HepG2 (cell line): ENCODE results near the gene NMUR1. TPM values are rescaled to one million over a fixed set of nuclear protein-coding genes. Genes with fewer than 3 reads are reported as not detected.

Source experiments
- ATAC-seq: fragments of 200-7000 bp; cut with Tn5 transposase; 3 replicates; pipeline ENCODE4 v1.9.1; 2020; ENCODE audit warnings: mild to moderate bottlenecking, moderate library complexity
- BruUV-seq: library from RNA; stranded (reverse); fragments of 400-500 nt; replicated peaks from 2 replicates; lab custom pipeline; 2021; lab: Mats Ljungman, UMichigan
- CTCF ChIA-PET: fragments of 300-600 bp; formaldehyde crosslinking; extraction: SDS; loops from one replicate; lab custom pipeline; 2021; ENCODE audit warnings: low total read pairs, inconsistent platforms, low intra/inter-chr PET ratio; lab: Yijun Ruan, JAX
- POLR2A ChIA-PET: fragments of 350-600 bp; sonication (Branson Sonifier 250); formaldehyde crosslinking; loops from one replicate; lab custom pipeline; 2020; ENCODE audit warnings: antibody characterized with exemption, inconsistent platforms; lab: Yijun Ruan, JAX
- DNase-seq: peaks from one replicate; pipeline ENCODE4 v3.0.0-alpha.2; 2015; ENCODE audit warnings: low spot score
- FAIRE-seq: peaks from 3 replicates; lab custom pipeline; 2011; peaks lifted over from hg19 to GRCh38; lab: Jason Lieb, UNC
- H2AFZ ChIP-seq: one replicate; pipeline ENCODE4 v1.6.1; 2011; ENCODE audit warnings: low read length, inconsistent platforms
- H3K27ac ChIP-seq: fragments of 300-600 bp; 3 replicates; pipeline ENCODE4 v1.8.0; 2011; ENCODE audit warnings: mixed run types, mild to moderate bottlenecking, mixed read lengths, low read length, inconsistent platforms; ENCODE audit not compliant: insufficient read depth; ENCODE audit errors: extremely low read length
- H3K27me3 ChIP-seq, 2 experiments: fragments of 200-600 bp in 1 of 2; 2 replicates in 1 of 2; 3 replicates in 1 of 2; pipeline versions ENCODE4 v1.6.0 to v1.8.0; 2011; ENCODE audit warnings: low read length in 2 of 2, mild to moderate bottlenecking in 2 of 2, moderate library complexity in 2 of 2, inconsistent platforms in 1 of 2; ENCODE audit not compliant: insufficient read depth in 2 of 2, control insufficient read depth in 1 of 2
- H3K36me3 ChIP-seq, 2 experiments: fragments of 200-600 bp in 1 of 2; replicated peaks in 1 of 2; 2 replicates in 1 of 2; 3 replicates in 1 of 2; pipeline versions ENCODE4 v1.5.1 to v1.8.0; 2011; ENCODE audit warnings: low read length in 2 of 2, inconsistent platforms in 1 of 2; ENCODE audit not compliant: insufficient read depth in 2 of 2, control insufficient read depth in 1 of 2
- H3K4me1 ChIP-seq: 2 replicates; pipeline ENCODE4 v1.5.1; 2012; ENCODE audit warnings: low read length, inconsistent platforms; ENCODE audit not compliant: insufficient read depth
- H3K4me2 ChIP-seq: 2 replicates; pipeline ENCODE4 v1.6.0; 2011; ENCODE audit warnings: low read depth, low read length, inconsistent platforms
- H3K4me3 ChIP-seq, 3 experiments: fragments of 200-600 bp in 1 of 3; sonication (generic), shearing (Covaris generic) in 1 of 3; replicated peaks in 1 of 3; 2 replicates each; pipeline ENCODE4 v1.5.1; 2011 to 2016; ENCODE audit warnings: low read length in 3 of 3, inconsistent platforms in 2 of 3, low read depth in 2 of 3, mild to moderate bottlenecking in 2 of 3, control low read depth in 1 of 3, mixed read lengths in 1 of 3; ENCODE audit not compliant: insufficient read depth in 1 of 3
- H3K79me2 ChIP-seq: one replicate; pipeline ENCODE4 v1.6.1; 2011; ENCODE audit warnings: low read length, inconsistent platforms; ENCODE audit not compliant: insufficient read depth
- H3K9ac ChIP-seq: 2 replicates; pipeline ENCODE4 v1.6.0; 2011; ENCODE audit warnings: mild to moderate bottlenecking, low read depth, low read length, inconsistent platforms; ENCODE audit not compliant: insufficient read depth
- H3K9me3 ChIP-seq: 2 replicates; pipeline ENCODE4 v1.5.1; 2012; ENCODE audit warnings: mild to moderate bottlenecking, low read length
- H4K20me1 ChIP-seq: 2 replicates; pipeline ENCODE4 v1.6.0; 2011; ENCODE audit warnings: inconsistent platforms, mild to moderate bottlenecking, low read length, moderate library complexity; ENCODE audit not compliant: insufficient read depth
- ATF7 ChIP-seq, 2 experiments: fragments of 450-650 bp in 1 of 2; sonication (generic) in 1 of 2; formaldehyde crosslinking in 1 of 2; IDR thresholded peaks; 2 replicates each; pipeline versions ENCODE4 v1.4.0 to v1.6.1; 2016 to 2020; ENCODE audit warnings: antibody characterized with exemption in 1 of 2, mild to moderate bottlenecking in 1 of 2, missing genetic modification reagents in 1 of 2
- HCFC1 ChIP-seq: fragments of 150-350 bp; IDR thresholded peaks from 2 replicates; pipeline ENCODE4 v1.6.1; 2014; ENCODE audit warnings: low read depth, low read length
- MAZ ChIP-seq, 2 experiments: sonication (generic) in 1 of 2; formaldehyde crosslinking in 1 of 2; IDR thresholded peaks; 2 replicates each; pipeline versions ENCODE4 v1.5.0 to v1.6.1; 2012 to 2020; ENCODE audit warnings: low read depth in 2 of 2, mild to moderate bottlenecking in 2 of 2, borderline replicate concordance in 1 of 2, improper control_type of control experiment in 1 of 2, low read length in 1 of 2, missing genetic modification reagents in 1 of 2, moderate library complexity in 1 of 2
- NFIB ChIP-seq: sonication (generic); formaldehyde crosslinking; IDR thresholded peaks from 2 replicates; pipeline ENCODE4 v1.9.0; 2021; ENCODE audit warnings: missing genetic modification reagents, mild to moderate bottlenecking, borderline replicate concordance
- PPARG ChIP-seq: conservative IDR thresholded peaks from 2 replicates; pipeline ENCODE4 v1.6.1; 2016; ENCODE audit warnings: missing biosample characterization, missing genetic modification reagents
- THYN1 ChIP-seq: sonication (generic); formaldehyde crosslinking; IDR thresholded peaks from 2 replicates; pipeline ENCODE4 v1.8.1; 2023; ENCODE audit warnings: low read depth, mild to moderate bottlenecking, moderate library complexity, missing genetic modification reagents, borderline replicate concordance
- ZNF251 ChIP-seq: sonication (generic); formaldehyde crosslinking; IDR thresholded peaks from 2 replicates; pipeline ENCODE4 v1.9.0; 2021; ENCODE audit warnings: mild to moderate bottlenecking, missing genetic modification reagents
- ZZZ3 ChIP-seq: sonication (generic); formaldehyde crosslinking; IDR thresholded peaks from 2 replicates; pipeline ENCODE4 v1.4.0; 2020; ENCODE audit warnings: missing genetic modification reagents, mild to moderate bottlenecking, borderline replicate concordance
- WGBS: methylation state at CpG from one replicate; pipeline ENCODE4 v1.1.6; 2017; ENCODE audit warnings: low lambda C conversion rate; 5-methylcytosine and 5-hydroxymethylcytosine counted together
- in situ Hi-C: cut with HindIII; loops from 2 replicates; pipeline ENCODE4 v1.10.0; 2017; ENCODE audit warnings: low pct_unique_long_range_greater_than_20kb; ENCODE audit not compliant: extremely low pct_ligation_motif_present
- intact Hi-C: fragments of 100-400 bp; cut with micrococcal nuclease; formaldehyde crosslinking; loops from one replicate; pipeline ENCODE4 v1.10.0; 2022; ENCODE audit not compliant: unreplicated experiment
- polyA plus RNA-seq, 8 experiments: library from polyadenylated mRNA; depleted of rRNA in 3 of 8; stranded (reverse) in 7 of 8; unstranded in 1 of 8; fragments of >200 nt; fragmentation: Illumina TruSeq in 4 of 8; extraction: Trizol in 4 of 8; gene quantifications; 2 replicates each; pipeline versions ENCODE4 v1.2.1 to v1.2.3, GENCODE V29; 2011 to 2016; ENCODE audit warnings: low read depth in 4 of 8, missing spikeins in 1 of 8, mixed read lengths in 1 of 8; ENCODE audit not compliant: insufficient read depth in 1 of 8
- total RNA-seq, 5 experiments: library from RNA; depleted of rRNA; stranded (reverse); fragments of >200 nt; fragmentation: Illumina TruSeq; extraction: Trizol; gene quantifications; 2 replicates each; pipeline ENCODE4 v1.2.3, GENCODE V29; 2016; ENCODE audit warnings: low read depth in 1 of 5
- TF ChIP-seq, protein P1 (sequence below): fragments of 450-650 bp; IDR thresholded peaks from 2 replicates; pipeline ENCODE4 v1.6.1; 2016
- TF ChIP-seq, protein P2 (sequence below): sonication (generic); formaldehyde crosslinking; IDR thresholded peaks from 2 replicates; pipeline ENCODE4 v1.8.1; 2023; ENCODE audit warnings: mild to moderate bottlenecking, missing genetic modification reagents, borderline replicate concordance

NMUR1 gene
- total and polyA plus RNA-seq, 2 of the 13 experiments (the other 11 are each of a cell fraction or from before 2014, with no cell fraction given): not detected

DNA sequence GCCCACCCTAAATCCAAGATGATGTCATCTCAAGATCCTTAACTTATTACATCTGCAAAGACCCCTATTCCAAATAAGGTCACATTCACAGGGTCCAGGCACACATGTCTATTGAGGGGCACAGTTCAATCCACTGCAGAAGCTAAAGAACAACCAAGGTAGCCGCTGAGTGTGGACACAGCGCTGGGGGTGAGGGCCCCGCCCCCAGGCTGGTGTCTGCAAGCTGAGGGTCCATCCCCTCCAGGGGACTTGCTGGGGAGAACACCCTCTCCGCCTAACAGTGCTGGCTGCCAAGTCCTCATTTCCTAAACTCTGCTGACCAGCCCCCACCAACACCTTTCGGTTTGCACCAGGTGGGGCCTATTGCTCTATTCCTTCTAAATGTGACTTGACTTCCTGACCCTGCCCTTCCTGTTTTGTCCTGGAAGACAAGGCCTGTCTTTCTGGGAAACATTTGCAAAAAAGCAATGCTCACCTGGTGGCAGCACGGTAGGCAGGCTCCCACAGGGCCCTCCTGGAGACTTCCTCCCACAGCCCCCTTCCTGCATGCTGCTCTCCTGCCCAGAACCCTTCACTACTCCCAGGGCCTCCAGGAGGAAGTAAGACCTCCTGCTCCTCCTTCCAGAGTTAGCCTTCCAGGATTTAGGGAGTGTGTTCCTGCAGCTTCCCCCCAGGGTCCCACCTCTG lies 38.0 kb upstream of the NMUR1 start:
- POLR2A ChIA-PET: no interaction called here
- intact Hi-C loops: no loop called here
- peak; percentile 17; the same call in 1 of the 3 replicates for ATAC-seq
- H3K27me3 ChIP-seq: peaks cover 0 to 14% of the 10 kb centered on the region in 2 experiments; a peak in 1 of 5 replicates
- no peaks in the 10 kb centered on the region for H3K4me1 ChIP-seq
- BruUV-seq: no TSS peak
- H4K20me1 ChIP-seq: no peaks in the 10 kb centered on the region
- no peak for TF ChIP-seq ZNF251 (CRISPR knock-in tag)
- peak; percentile 82 for TF ChIP-seq ATF7 (IDR thresholded peaks at IDR 0.05)
- no peak for TF ChIP-seq ATF7 (CRISPR knock-in tag; IDR thresholded peaks at IDR 0.05)
- WGBS: 42% methylated on average over 4 of the region's 6 CpGs
- no peak overlapping the region for H3K27ac ChIP-seq
- no peak overlapping the region for H3K9ac ChIP-seq
- no peaks in the 10 kb centered on the region for H3K36me3 ChIP-seq
- no peak for FAIRE-seq
- H3K9me3 ChIP-seq: no peaks in the 10 kb centered on the region
- no peaks in the 10 kb centered on the region for H3K79me2 ChIP-seq
- no peak overlapping the region for H3K4me2 ChIP-seq
- in situ Hi-C loops: no loop called here
- no peak for DNase-seq
- H3K4me3 ChIP-seq: no peak overlapping the region
- CTCF ChIA-PET: no interaction called here
- no peak overlapping the region for H2AFZ ChIP-seq

DNA sequence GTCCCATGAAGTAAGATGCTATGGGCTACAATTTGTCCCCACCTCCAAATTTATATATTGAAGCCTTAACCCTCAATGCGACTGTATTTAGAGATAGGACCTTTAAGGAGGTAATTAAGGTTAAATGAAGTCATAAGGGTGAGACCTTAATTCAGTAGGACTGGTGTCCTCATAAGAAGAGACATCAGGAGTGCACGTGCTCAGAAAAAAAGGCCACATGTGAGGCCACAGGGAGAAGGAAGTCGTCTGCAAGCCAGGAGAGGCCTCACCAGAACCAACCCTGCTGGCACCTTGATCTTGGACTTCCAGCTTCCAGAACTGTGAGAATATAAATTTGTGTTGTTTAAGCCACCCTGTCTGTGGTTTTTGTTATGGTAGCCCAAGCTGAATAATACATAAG lies 36.9 kb upstream of the NMUR1 start:
- Histone ChIP-seq H3K9ac (no peak overlapping the region), H3K4me2 (no peak overlapping the region), H3K4me1 (no peaks in the 10 kb centered on the region), H4K20me1 (no peaks in the 10 kb centered on the region), H3K79me2 (no peaks in the 10 kb centered on the region), H3K9me3 (no peaks in the 10 kb centered on the region), H3K27ac (no peak overlapping the region), H3K4me3 (no peak overlapping the region), H3K36me3 (no peaks in the 10 kb centered on the region), H2AFZ (no peak overlapping the region), H3K27me3 (peaks cover 0 to 14% of the 10 kb centered on the region in 2 experiments; a peak in 1 of 5 replicates)
- WGBS: 31% methylated on average over 3 of the region's 3 CpGs
- in situ Hi-C loops: no loop called here
- BruUV-seq: no TSS peak
- CTCF ChIA-PET: no interaction called here
- intact Hi-C loops: no loop called here
- POLR2A ChIA-PET: no interaction called here
- ATAC-seq (no peak), FAIRE-seq (no peak), DNase-seq (no peak)
- TF ChIP-seq, protein P1, sequence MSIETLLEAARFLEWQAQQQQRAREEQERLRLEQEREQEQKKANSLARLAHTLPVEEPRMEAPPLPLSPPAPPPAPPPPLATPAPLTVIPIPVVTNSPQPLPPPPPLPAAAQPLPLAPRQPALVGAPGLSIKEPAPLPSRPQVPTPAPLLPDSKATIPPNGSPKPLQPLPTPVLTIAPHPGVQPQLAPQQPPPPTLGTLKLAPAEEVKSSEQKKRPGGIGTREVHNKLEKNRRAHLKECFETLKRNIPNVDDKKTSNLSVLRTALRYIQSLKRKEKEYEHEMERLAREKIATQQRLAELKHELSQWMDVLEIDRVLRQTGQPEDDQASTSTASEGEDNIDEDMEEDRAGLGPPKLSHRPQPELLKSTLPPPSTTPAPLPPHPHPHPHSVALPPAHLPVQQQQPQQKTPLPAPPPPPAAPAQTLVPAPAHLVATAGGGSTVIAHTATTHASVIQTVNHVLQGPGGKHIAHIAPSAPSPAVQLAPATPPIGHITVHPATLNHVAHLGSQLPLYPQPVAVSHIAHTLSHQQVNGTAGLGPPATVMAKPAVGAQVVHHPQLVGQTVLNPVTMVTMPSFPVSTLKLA: peak; percentile 97
- TF ChIP-seq NFIB (CRISPR knock-in tag) (no peak), ZZZ3 (CRISPR knock-in tag) (no peak), HCFC1 (no peak), PPARG (CRISPR knock-in tag) (no peak), MAZ (IDR thresholded peaks at IDR 0.05; ENCODE audit: borderline replicate concordance, low read depth, low read length) (no peak), MAZ (CRISPR knock-in tag; IDR thresholded peaks at IDR 0.05; ENCODE audit: low read depth) (no peak), THYN1 (CRISPR knock-in tag) (no peak)
- TF ChIP-seq, protein P2, sequence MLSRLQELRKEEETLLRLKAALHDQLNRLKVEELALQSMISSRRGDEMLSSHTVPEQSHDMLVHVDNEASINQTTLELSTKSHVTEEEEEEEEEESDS (CRISPR knock-in tag): no peak
